Fibroblast of the conjunctiva (primary cell): ENCODE results near the gene AKR7A2.

ENCODE experiments used
- DNase-seq: peaks from one replicate; pipeline ENCODE4 v3.0.0-alpha.2; 2010; ENCODE audit warnings: low read depth

Gene AKR7A2

DNA sequence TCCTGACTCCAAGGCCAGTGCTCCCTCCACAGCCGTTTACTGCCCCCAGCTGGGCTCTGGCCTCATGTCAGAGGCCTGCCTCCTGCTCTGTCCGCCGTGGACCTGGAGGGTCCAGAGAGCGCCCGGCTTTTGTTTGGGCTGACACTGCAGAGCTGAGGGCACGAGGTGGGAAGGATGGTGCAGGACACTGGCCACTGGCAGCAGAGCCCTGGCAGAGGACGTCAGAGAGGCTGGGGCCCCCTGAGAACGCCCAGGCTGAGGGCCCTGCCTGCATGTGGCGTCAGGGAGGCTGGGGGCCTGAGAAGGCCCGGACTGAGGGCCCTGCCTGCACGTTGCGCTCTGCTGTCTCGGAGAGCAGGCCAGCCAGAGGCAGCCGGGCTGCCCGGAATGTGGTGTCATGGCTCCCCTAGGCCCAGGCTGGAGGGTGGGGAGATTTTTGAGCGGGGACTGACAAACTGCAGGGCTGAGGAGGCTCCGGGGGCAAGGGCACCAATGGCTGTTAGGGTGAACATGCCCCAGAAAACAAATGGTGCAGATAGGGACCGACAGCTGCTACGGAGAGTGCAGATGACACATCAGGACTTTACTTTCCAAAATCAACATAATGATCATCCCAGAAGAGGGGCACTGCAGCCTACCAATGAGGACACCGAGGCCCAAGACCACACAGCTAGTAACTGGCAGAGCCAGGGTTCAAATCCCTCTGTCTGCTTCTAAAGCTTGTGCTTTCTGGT is 31.8 kb upstream of the AKR7A2 start:
- DNase-seq, result no peak

DNA sequence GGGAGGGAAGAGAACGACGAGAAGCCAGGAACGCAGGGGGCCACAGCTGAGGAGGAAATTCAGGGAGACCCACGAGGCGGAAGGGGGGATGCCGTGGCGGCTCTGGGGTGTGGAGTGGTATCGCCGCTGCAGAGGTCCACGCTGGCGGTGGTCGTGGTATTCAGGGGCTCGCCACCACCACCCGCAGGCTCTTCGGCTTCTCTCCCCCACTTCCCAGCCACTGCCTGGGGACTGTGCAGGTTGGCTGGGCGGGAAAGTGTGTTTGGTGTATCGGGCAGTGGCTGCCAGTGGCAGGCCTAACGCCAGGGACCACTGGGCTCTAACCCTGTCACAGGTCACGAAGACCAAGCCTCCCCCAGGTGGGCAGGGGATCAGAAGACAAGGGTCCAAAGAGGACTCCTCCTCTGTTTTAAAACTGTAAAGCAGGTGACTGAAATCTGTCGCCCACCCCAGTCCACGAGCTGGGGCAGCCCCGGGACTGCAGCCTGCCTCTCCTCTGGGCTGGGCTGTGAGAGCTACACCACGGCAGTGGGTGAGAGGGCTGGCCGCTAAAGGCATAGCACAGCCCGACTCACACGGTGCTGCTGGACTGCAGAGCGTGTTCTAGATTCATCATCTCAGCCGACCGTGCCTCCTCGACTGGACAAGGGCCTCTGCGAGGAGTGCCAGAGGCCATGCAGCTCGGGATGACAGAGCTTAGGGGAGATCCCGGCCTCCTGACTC is 31.1 kb upstream of the AKR7A2 start:
- DNase-seq, result no peak

DNA sequence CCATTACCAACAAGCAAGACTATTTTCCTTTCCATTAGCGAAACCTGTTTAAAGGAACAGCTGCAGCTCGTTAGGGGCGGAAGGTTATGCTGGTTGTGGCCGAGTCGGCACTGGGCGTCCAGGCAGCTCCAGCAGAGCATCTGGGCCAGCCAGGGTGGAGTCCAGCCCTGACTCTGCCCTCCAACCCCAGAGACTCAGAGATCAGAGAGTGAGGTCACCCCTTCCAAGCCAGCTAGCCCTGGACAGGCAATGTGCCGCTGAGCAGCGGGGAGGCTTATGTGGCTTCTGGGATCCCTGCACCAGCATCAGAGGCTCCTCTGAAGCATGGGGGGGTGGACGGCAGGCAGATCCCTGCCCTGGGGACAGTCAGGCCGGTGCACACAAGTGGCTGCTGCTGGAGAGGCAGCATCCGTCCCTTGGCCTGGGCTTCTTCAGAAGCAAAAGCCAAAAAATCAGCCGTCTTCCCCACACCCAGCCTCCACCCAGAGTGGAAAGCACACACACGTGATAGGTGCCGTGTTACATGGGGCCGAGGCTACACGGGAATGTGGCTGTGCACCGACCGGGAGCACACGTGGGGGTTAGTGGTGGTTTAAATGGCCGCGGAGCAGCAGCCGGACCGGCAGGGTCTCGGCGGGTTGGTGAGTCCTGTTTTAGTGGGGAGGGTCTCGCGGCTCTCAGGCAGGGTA is 30.3 kb upstream of the AKR7A2 start:
- DNase-seq, result peak; percentile 49

DNA sequence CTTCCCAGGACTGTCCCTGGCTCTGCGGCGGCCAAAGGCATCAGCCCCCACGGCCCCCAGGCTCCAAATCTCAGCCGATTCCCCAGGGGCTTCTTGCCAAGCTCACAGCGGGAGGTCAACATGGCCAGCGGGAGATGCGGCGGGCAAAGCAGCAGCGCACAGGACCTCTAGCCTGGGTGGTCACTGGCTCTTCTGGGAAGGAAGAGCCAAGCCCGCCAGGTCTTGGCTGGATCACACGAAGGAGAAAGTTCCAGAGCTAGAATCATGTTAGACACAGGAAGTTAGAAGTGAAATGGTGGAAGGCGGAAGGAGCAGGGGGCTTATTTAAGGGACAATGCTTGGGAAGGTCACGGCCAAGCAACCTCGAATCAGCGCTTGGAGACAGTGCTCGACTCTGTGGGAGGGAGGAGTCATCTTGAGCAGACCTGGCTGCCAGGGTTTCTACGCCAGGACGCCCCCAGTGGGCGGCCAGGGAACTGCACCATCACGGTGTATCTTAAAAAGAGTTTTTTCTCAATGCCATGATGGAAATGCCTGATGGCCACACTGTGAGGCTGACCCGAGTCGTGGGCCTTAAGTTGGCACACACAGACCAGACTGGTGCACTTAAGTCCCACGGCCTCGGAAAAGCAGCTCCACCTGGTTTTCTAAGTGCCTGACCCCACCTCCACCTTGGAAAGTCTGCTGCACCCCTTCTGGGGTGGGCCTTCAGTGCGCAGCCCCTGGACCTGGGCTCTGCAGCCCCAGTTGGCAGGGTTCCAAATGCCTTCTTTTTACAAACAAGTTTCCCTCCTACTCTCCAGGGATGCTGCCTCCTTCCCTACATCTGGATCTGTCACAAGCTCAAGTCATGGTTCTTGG is 29.5 kb upstream of the AKR7A2 start:
- peak; percentile 59 for DNase-seq

DNA sequence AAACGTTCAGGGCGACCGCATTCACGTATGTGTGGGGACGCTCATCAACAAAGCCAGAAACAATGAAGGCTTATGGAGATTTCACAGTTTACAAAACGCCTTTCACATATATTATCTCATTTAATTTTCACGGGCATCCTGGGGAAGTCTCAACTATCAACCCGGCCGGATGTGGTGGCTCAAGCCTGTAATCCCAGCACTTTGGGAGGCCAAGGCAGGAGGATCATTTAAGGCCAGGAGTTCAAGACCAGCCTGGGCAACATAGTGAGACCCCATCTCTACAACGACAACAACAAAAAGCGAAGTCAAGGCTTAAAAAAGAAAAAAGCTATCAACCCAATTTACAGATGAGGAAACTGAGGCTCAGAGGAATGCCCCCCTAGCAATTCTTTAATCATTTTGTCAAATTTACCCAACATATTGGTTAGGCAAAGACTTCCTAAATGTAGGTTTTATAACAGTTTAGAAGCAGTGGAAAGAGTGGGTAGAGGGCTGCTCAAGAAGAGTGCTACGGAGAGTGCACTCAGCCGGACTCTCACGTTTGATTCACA is 28.5 kb upstream of the AKR7A2 start:
- no peak for DNase-seq

DNA sequence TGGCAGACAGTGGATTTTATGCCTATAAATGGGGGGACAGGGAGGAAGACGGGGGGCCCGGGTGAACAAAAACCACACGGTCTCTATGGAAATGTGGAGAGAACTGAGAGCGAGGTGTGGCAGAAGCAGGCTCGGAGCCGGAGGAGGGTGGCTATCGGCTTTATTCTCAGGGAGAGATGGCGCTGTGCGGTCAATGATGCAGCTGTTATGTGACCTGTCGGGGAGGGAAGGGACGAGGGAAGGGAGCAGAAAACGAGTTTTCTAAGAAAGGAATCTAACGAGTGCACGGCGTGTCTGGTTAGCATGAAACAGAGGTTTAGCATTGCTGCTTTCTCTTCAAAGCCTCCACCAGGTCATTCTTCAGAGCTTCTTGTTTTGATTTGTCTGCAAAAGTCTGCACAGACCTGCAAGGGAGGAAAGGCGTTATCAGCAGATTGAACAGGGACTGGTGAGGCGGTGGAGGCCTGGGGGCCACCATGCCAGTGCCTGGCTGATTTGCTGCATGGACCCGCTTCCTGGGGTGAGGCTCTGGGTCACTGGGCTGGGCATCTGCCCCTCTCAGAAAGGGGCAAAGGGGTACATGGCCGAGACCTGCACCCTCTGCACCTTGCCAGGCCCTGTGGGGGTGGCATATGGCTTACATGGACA is 27.4 kb upstream of the AKR7A2 start:
- no peak for DNase-seq

DNA sequence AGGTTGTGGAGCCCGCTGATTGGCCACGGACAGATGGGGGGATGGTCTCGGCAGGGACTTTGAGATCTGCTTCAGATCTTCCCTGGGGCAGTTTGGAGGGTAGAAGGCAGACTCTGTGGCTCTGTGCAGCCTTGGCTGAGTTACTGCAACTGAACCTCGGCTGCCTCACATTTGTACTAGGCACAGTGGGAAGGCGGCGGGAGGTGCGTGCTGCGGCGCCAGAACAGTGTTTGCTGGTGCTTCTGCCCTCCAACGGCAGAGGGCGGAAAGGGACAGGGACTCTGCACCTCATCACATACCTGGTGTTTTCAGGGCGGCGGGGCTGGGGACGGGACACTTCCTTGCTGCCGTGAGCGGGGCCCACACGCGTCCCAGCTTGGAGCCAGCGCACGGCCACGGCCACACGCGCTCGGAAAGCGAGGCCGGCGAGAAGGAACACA is 26.4 kb upstream of the AKR7A2 start:
- DNase-seq, result peak; percentile 72

DNA sequence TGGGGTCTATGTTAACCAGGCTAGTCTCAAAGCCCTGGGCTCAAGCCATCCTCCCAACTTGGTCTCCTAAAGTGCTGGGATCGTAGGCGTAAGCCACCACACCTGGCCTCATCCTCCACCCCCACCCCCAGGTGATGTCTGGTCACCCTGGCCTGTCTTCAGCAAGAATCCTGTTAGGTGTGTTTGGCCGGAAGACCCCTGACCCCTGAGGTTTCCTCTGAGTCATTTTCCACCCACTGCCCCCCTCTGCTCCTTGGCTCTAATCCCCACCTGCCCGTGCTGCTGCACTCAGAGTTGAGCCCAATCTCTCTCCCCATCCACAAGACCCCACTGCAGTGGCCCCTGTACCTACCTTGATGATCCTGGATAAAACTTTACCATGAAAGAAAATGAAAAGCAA is 25.3 kb upstream of the AKR7A2 start:
- DNase-seq, result no peak

DNA sequence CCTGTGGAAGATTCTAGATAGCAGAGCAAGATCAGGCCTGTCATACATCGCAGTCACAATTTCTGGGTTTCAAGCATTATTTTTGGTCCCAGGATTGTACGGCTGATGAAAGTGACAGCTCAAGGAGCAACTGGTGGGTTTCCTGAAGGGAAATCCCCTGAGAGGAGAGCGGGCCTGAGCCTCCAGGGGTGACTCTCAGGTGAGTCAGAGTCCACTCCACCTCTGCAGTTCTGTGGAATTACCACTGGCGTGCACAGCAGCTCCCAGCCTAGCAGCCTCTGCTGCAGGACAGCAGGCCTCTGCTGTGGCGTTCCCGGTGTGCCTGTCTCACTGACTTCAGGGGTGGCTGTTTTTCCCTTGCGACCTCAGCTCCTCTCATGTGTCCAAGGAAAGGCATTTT is 24.6 kb upstream of the AKR7A2 start:
- DNase-seq, result no peak

DNA sequence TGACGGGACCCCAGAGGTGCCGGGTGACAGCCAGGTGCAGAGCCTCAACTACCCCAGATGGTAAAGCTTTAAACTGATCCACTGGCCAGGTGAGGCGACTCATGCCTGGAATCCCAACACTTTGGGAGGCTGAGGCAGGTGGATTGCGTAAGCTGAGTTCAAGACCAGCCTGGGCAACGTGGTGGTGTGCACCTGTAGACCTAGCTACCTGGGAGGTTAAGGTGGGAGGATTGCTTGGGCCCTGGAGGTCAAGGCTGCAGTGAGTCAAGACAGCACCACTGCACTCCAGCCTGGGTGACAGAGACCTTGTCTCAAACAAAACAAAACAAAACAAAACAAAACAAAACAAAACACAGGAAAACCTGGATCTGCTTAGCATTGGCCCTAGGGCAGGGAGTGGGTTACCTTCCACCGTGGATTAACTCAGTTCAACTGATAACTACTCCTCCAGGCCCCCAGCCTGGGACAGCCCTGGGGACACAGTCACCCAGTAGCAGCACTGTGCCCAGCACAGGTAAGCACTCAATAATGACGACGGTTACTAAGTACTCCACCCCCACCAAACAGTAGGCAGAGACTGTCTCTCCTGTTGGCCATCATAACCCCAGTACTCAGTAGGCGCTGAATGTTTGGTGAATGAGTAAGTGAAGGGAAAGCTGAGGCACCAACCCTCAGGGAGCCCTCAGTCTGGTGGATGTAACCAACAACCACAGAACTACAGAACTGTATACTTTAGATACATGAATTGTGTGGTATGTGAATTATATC is 21.8 kb upstream of the AKR7A2 start:
- no peak for DNase-seq

DNA sequence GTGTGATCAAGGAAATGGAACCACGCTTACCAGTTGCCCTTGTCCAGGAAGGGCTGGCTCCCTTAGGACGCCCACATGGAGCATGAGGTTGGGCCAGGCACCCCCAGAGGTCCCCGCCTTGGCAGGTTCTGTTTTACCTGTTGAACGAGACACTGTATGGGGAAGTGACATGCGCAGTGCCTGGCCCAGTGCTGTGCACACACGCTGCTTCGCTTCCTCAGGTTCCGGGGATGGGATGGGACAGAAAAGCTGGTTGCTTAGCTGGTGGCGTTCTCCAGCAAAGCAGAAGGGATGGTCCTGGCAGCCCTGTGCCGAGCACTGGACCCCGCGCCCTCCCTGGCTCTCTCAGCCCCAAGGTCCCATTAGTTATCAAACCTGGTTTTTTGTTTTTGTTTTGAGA is 20.9 kb upstream of the AKR7A2 start:
- no peak for DNase-seq

DNA sequence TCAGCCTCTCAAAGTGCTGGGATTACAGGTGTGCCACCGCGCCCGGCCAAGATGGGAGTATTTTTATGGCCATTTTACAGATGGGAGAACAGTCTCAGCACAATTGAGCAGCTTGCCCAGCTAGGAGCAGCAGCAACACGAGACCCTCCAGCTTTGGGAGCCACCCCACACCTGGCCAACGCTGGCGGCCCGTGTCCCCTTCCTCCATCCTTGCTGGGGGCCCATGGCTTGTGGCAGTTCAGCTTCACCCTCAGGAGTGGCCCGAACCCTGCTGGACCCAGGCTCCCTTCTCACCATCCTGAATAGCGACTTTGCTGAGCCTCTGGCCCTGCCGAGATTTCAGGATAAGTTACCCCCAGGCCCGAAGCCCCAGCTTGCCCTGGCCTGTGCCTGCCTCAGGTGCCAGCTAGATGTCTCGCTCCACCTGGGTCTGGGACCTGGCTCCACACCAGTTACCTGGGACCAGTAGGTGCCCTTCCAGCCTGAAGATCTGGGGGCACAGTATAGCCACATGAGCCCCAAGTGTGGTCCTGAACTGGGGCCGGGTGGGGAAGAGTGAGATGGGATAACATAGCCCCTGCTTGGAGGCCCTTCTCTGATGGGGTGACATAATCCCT is 19.4 kb upstream of the AKR7A2 start:
- no peak for DNase-seq

DNA sequence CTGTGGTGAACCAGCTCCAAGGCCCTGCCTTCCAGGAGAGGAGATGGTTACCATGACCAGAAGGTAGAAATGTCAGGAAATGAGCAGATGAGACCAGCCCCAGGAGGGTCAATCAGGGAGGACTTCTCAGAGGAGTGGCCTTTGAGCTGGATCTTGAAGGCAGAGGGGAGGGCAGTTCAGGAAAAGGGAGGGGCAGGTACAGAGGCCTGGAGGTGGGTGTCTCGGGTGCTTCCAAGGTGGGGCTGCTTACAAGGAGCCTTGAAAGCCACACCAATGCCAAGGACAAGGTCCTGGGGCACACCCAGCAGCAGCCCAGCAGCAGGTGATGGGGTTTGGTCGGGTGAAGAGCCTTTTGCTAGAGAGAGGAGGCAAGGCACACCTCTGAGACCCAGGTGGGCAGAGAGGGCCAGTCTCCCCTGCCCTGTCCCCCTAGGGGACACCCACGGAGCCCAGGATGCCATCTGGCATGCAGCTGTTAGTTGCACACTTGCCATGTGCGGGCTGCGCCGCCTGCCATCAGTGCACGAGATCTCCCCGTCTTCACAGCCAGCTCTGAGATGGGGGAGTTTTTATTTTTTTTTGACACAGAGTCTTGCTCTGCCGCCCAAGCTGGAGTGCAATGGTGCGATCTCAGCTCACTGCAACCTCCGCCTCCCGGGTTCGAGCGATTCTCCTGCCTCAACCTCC is 18.6 kb upstream of the AKR7A2 start:
- DNase-seq, result no peak

DNA sequence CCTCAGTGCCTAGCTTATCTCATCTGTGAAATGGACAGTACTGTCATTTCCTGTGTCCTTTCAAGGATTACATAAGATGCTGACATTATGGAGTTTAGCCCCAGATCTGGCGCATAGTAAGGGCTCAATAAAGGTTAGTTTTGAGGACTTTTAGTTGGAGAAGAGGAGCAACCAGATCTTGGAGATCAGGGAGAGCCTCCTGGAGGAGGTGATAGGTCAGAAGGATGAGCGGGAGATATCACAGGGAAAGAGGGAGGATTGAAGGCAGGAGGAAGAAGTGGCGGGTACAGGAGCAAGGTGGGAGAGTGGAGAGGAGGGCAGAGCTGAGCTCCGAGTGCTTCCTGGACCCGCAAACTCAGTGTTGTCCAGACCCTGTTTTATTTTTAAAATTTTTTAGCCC is 17.7 kb upstream of the AKR7A2 start:
- DNase-seq, result no peak

DNA sequence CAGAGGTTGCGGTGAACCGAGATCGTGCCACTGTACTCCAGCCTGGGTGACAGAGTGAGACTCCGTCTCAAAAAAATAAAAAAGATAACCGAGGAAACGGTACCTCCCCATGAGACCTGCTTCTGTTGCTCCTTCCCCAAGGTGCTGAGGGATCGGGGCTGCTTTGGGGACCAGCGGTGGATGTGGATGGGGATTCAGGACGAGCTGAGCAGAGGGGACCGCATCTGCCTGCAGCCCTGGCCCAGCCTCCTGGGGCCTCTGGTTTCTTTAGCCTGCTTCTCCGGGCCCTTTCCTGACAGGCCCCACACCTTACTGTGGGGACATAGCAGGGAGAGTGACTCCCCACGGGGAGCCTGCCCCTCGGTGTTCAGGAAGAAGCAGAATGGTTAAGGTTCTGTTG is 17.2 kb upstream of the AKR7A2 start:
- DNase-seq, result no peak

DNA sequence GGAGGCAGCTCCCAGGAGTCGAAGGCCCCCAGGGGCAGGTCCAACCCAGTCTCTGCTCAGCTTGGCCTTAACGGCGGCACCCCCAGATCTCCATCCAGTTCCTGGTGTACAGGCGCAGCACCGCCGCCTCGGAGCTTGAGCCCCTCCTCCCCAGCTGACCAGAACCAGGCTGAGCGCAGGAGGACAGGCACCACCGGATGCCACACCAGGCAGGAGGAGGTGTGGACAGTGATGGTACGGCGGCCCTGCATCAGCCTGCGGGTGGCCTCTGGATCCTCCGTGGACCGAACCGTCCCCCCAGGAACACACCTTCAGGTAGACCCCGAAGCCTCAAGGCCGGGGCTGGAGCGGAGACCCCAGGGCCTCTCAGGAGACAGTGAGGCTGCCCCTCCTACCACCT is 16.5 kb upstream of the AKR7A2 start:
- no peak for DNase-seq

DNA sequence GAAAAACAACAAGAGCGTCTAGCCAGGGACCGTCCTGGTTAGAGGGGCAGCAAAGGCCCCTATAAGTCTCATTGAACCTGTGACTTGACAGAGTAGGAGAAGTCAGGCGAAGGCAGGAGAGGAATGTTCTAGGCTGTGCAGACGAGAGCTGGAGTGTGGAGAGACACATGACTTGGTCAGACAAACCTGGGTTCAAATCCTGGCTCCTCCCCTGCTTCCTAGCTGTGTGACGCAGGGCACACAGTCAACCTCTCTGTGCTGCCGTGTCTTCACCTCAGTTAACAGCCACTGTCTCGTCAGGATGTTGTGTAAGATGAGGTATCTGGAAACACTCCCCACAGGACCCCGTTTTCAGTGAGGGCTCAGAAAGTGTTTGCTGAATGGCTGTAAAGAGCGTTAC is 15.8 kb upstream of the AKR7A2 start:
- DNase-seq, result no peak

DNA sequence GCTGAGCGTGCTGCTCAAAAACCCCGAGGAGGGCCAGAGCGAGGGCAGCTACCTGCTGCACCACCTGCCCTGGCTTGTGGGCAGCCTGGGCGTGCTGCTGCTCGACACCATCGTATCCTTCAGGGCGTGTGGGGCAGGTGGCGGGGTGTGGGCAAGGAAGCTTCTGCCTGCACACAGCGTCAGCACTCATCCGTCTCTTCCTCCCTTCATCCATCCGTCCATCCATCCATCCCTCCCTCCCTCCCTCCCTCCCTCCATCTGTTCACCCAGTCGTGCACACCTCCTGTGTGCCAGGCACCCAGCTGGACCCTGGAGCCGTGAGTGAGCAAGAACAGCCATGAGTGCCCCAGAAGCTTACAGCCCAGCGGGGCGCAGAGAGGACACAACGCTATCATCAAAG is 15.4 kb upstream of the AKR7A2 start:
- DNase-seq, result no peak

DNA sequence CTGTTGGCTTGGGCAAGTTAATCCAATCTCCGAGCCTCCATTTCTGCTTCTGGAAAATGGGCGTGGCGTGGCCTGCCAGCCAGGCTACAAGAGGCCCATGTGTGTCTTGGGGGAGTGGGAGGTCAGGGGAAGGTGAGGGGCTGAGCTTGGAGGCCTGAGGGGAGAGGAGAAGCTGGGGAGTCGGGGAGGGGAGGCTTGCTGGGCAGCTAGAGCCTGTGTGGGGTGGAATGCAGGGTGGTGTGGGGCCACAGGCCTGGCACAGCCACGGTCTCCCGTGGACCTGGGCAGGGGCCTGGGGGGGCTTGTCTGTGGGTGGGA is 14.8 kb upstream of the AKR7A2 start:
- no peak for DNase-seq
